ENCODE measurements around the gene LZTR1. TPM values are rescaled to one million over a fixed set of nuclear protein-coding genes. Genes with fewer than 3 reads are reported as not detected.

Gene LZTR1
- total RNA-seq, 2 experiments from 2014 or later = 29.1 to 34.5 TPM

DNA sequence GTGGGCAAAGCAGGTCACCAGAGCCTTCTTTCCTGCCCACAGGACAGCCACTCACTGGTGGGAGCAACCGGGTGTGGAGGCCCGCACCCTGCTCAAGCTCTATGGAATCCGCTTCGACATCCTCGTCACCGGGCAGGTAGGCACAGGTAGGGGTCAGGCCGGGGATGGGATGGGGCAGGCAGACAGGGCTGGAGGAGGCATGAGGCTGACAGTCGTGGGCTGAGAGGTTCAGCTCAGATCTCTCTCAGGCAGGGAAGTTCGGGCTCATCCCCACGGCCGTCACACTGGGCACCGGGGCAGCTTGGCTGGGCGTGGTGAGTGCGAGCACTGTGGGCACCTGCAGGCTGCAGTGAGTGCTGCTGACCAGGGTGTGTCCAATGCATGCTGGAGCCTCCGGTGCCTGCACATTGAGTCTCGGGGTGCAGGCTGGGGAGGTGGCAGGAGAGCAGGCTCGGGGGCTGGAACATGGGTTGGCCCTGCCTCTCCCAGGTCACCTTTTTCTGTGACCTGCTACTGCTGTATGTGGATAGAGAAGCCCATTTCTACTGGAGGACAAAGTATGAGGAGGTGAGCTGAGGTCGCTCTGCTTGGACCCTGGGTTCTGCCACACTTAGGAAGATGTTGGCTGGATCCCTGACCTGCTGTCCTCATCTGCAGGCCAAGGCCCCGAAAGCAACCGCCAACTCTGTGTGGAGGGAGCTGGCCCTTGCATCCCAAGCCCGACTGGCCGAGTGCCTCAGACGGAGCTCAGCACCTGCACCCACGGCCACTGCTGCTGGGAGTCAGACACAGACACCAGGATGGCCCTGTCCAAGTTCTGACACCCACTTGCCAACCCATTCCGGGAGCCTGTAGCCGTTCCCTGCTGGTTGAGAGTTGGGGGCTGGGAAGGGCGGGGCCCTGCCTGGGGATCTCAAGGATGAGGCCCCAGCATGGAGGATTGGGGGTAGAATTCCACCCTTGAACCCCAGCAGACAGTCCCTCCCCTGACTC, 44.0 kb downstream of the LZTR1 start:
- CTCF ChIA-PET = interaction anchor here (1.2 kb wide), 1 partner anchor 68 kb away, joined by 3 read pairs; no protein-coding TSS in a partner anchor
- Mint-ChIP-seq H3K27me3 (peaks cover 9% of the 10 kb centered on the region), H3K36me3 (ENCODE audit: low read depth) (no peaks in the 10 kb centered on the region), H3K27ac (peak overlapping the region; percentile 63), H3K4me1 (ENCODE audit: low read depth) (peaks cover 12% of the 10 kb centered on the region), H3K4me3 (no peak overlapping the region), H3K9me3 (no peaks in the 10 kb centered on the region)
- intact Hi-C loops (cut with micrococcal nuclease) = no loop called here
- POLR2A ChIA-PET = no interaction called here
- ATAC-seq (no peak), DNase-seq (no peak)
- TF ChIP-seq, protein P1, sequence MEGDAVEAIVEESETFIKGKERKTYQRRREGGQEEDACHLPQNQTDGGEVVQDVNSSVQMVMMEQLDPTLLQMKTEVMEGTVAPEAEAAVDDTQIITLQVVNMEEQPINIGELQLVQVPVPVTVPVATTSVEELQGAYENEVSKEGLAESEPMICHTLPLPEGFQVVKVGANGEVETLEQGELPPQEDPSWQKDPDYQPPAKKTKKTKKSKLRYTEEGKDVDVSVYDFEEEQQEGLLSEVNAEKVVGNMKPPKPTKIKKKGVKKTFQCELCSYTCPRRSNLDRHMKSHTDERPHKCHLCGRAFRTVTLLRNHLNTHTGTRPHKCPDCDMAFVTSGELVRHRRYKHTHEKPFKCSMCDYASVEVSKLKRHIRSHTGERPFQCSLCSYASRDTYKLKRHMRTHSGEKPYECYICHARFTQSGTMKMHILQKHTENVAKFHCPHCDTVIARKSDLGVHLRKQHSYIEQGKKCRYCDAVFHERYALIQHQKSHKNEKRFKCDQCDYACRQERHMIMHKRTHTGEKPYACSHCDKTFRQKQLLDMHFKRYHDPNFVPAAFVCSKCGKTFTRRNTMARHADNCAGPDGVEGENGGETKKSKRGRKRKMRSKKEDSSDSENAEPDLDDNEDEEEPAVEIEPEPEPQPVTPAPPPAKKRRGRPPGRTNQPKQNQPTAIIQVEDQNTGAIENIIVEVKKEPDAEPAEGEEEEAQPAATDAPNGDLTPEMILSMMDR (IDR thresholded peaks at IDR 0.05) = no peak

DNA sequence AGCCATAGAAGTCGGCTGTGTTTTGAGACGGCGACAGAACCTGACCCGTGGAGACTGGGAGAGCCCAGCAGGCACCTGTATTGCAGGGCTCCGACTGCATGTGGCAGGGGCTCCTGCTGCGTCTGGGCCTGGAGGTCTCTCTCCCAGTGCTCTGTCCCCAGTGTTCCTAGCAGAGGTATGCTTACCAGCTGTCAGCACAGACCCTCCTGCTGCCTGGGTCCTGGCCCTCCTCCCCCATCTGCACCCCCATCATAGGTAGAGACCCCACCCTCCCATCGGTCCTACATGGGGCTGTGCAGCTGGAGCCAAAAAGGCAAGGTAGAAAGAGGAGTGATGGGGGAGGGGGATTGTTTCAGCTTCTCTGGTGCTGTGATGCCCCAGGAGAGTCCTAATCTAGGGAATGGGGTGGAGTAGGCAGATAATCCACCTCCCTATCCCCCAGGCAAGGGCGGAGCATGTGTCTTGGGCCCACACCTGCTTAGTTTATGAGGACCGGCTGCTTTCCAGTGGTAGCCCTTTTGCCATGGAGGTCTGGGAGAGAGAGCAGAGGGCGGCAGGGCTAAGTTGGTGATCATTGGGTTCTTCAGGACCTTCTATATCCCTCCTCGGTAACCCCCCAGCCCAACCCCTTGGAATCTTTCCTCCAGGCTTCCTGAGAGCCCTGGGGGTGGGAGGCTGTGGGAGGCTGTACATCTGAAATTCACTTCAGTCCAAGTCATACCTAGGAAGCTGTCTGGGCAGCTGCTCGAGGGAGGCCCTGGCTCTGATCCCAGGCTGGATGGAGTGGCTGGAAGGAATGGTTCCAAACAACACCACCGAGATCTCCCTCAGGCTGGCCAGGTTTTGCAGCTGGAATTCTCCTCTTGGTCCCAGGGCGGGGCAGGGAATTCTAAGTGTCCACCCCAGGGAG, 44.9 kb downstream of the LZTR1 start:
- H3K27me3 Mint-ChIP-seq = peaks cover 13% of the 10 kb centered on the region
- no peak overlapping the region for H3K27ac Mint-ChIP-seq
- H3K9me3 Mint-ChIP-seq = no peaks in the 10 kb centered on the region
- CTCF ChIA-PET = interaction anchor here (1.2 kb wide), 1 partner anchor 69 kb away, joined by 3 read pairs; no protein-coding TSS in a partner anchor
- ATAC-seq = no peak
- no peak for DNase-seq
- POLR2A ChIA-PET = no interaction called here
- H3K4me3 Mint-ChIP-seq = no peak overlapping the region
- peaks cover 12% of the 10 kb centered on the region for H3K4me1 Mint-ChIP-seq (ENCODE audit: low read depth)
- TF ChIP-seq, protein P1 (IDR thresholded peaks at IDR 0.05) = no peak
- H3K36me3 Mint-ChIP-seq (ENCODE audit: low read depth) = no peaks in the 10 kb centered on the region
- intact Hi-C loops (cut with micrococcal nuclease) = no loop called here

DNA sequence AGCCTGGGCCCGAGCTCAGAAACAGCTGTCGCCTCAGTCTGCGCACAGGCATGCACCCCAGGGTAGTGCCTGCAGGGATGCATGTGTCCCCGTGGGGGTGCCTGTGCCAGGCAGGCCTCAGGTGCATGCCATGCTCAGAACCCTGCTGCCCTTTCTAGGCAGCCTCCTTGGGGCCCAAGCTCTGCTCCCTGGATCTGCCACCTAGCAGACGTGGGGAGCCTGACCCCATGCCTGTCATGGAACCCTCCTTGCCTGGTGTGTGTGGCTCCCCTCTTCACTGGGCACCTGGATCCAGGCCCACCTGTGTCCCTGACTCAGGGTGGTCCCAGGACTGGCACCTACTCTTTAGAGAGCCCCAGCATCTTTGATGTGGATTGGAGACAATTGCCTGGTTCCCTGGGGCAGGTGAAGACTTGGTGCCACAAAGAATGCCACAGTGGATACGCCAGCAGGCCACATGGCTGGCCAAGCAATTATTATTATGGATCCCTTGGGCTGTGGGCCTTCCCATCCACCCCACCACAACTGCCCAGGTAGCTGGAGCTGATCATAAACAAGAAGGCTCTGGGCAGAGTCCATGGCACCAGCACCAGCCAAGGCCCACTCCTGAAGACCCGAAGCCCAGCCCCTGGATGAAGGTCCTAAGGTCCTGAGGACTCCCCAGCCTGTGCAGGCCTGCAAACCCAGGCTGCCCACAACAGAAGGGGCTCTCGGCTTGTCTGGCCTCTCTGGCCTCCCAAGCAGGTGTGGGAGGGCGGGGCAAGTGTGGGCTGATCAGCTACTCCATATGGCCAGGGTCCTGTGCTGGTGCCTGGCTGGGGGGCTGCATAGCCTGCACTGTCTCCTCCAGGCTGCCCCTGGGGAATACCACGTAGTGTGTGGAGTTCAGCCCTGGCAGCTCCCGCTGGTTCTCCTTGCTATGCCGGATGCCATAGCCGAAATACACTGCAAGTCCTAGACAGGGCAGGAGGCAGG, 46.5 kb downstream of the LZTR1 start:
- Mint-ChIP-seq H3K27ac (no peak overlapping the region), H3K4me3 (no peak overlapping the region), H3K9me3 (no peaks in the 10 kb centered on the region), H3K36me3 (ENCODE audit: low read depth) (no peaks in the 10 kb centered on the region), H3K27me3 (peaks cover 16% of the 10 kb centered on the region), H3K4me1 (ENCODE audit: low read depth) (peaks cover 12% of the 10 kb centered on the region)
- DNase-seq = no peak
- ATAC-seq = no peak
- ChIA-PET CTCF (interaction anchor here (1.4 kb wide), 1 partner anchor 8 kb away, joined by 3 read pairs; no protein-coding TSS in a partner anchor), POLR2A (no interaction called here)
- intact Hi-C loops (cut with micrococcal nuclease) = no loop called here
- TF ChIP-seq, protein P1 (IDR thresholded peaks at IDR 0.05) = no peak

DNA sequence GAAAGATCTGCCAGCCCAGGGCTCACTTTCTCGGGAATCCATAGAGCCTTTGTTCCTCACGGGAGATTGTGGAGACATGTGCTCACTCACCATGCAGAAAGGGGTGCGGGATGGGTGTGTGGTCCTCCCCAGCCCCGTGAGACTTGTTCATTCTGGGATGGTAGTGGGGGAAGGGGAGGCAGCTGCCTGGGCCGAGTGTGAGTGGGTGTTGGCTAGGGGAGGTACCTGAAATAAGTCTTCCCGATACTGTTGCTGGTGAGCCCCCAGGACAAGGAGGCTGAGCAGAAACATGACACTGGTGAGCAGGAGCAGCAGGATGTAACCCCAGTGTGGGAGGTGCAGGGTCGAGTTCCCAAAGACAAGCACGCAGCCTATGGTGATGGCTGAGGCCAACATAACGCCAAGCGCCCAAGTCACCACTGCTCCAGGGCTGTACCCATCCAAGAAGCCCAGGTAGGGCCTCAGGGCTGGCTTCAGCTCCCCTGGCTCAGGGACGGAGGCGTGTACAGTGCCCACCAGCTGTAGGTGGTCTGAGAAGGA, 47.5 kb downstream of the LZTR1 start:
- Mint-ChIP-seq H3K4me3 (no peak overlapping the region), H3K36me3 (ENCODE audit: low read depth) (no peaks in the 10 kb centered on the region), H3K27me3 (peaks cover 20% of the 10 kb centered on the region), H3K9me3 (no peaks in the 10 kb centered on the region), H3K4me1 (ENCODE audit: low read depth) (peaks cover 14% of the 10 kb centered on the region), H3K27ac (no peak overlapping the region)
- ATAC-seq (no peak), DNase-seq (no peak)
- intact Hi-C loops (cut with micrococcal nuclease) = no loop called here
- POLR2A ChIA-PET = no interaction called here
- TF ChIP-seq, protein P1 (IDR thresholded peaks at IDR 0.05) = no peak
- CTCF ChIA-PET = interaction anchor here (1.4 kb wide), 1 partner anchor 9 kb away, joined by 3 read pairs; no protein-coding TSS in a partner anchor
